SK-N-SH treated with all-trans-retinoic acid at 6 μM for 48 hours (cell line): Measurements from ENCODE around the gene DGKH.

Source experiments
- ATAC-seq: fragments of 200-7000 bp; cut with Tn5 transposase; 3 replicates; pipeline ENCODE4 v1.9.1; 2020; ENCODE audit warnings: mild to moderate bottlenecking, moderate library complexity
- ARNTL ChIP-seq: fragments of 450-650 bp; formaldehyde crosslinking; IDR thresholded peaks from 2 replicates; pipeline ENCODE4 v1.5.0; 2020; ENCODE audit warnings: low read depth, mild to moderate bottlenecking, moderate library complexity, borderline replicate concordance
- CREB5 ChIP-seq: fragments of 250-450 bp; sonication (Bioruptor Pico); IDR thresholded peaks from 2 replicates; pipeline ENCODE4 v1.5.1; 2020; ENCODE audit warnings: low read depth, mild to moderate bottlenecking, moderate library complexity
- CSDC2 ChIP-seq: fragments of 250-450 bp; sonication (Bioruptor Pico); IDR thresholded peaks from 2 replicates; pipeline ENCODE4 v1.5.0; 2020; ENCODE audit warnings: mild to moderate bottlenecking, moderate library complexity
- CSRNP3 ChIP-seq: fragments of 250-450 bp; sonication (Bioruptor Pico); IDR thresholded peaks from 2 replicates; pipeline ENCODE4 v1.5.1; 2021; ENCODE audit warnings: mild to moderate bottlenecking, moderate library complexity
- ESRRG ChIP-seq: fragments of 250-450 bp; sonication (Bioruptor Pico); IDR thresholded peaks from 2 replicates; pipeline ENCODE4 v1.6.1; 2021; ENCODE audit warnings: mild to moderate bottlenecking
- GLIS3 ChIP-seq: fragments of 250-450 bp; sonication (Bioruptor Pico); IDR thresholded peaks from 2 replicates; pipeline ENCODE4 v1.5.0; 2020; ENCODE audit warnings: mild to moderate bottlenecking, moderate library complexity
- ISL1 ChIP-seq: fragments of 250-450 bp; sonication (Bioruptor Pico); IDR thresholded peaks from 2 replicates; pipeline ENCODE4 v2.1.2; 2022; ENCODE audit warnings: mild to moderate bottlenecking, moderate library complexity
- OSR1 ChIP-seq: fragments of 250-450 bp; sonication (Bioruptor Pico); IDR thresholded peaks from 2 replicates; pipeline ENCODE4 v1.8.0; 2022; ENCODE audit warnings: moderate library complexity, mild to moderate bottlenecking, inconsistent platforms
- PATZ1 ChIP-seq: fragments of 250-450 bp; sonication (Bioruptor Pico); IDR thresholded peaks from 2 replicates; pipeline ENCODE4 v1.8.0; 2020; ENCODE audit warnings: mild to moderate bottlenecking, moderate library complexity, borderline replicate concordance
- POU6F1 ChIP-seq: fragments of 250-450 bp; sonication (Bioruptor Pico); IDR thresholded peaks from 2 replicates; pipeline ENCODE4 v1.8.0; 2021; ENCODE audit warnings: low read depth, mild to moderate bottlenecking, moderate library complexity, borderline replicate concordance
- PPARA ChIP-seq: fragments of 250-450 bp; sonication (Bioruptor Pico); IDR thresholded peaks from 2 replicates; pipeline ENCODE4 v1.5.0; 2020; ENCODE audit warnings: mild to moderate bottlenecking, borderline replicate concordance
- RARB ChIP-seq: fragments of 250-450 bp; sonication (Bioruptor Pico); IDR thresholded peaks from 2 replicates; pipeline ENCODE4 v1.8.0; 2021; ENCODE audit warnings: mild to moderate bottlenecking, moderate library complexity
- SNAI2 ChIP-seq: fragments of 250-450 bp; sonication (Bioruptor Pico); IDR thresholded peaks from 2 replicates; pipeline ENCODE4 v1.5.0; 2020; ENCODE audit warnings: mild to moderate bottlenecking, moderate library complexity
- TCF4 ChIP-seq: fragments of 250-450 bp; sonication (Bioruptor Pico); IDR thresholded peaks from 2 replicates; pipeline ENCODE4 v1.8.0; 2021; ENCODE audit warnings: mild to moderate bottlenecking, moderate library complexity, borderline replicate concordance
- TOX ChIP-seq: fragments of 250-450 bp; sonication (Bioruptor Pico); IDR thresholded peaks from 2 replicates; pipeline ENCODE4 v1.8.0; 2021; ENCODE audit warnings: mild to moderate bottlenecking, moderate library complexity, borderline replicate concordance
- ZC3H10 ChIP-seq: fragments of 250-450 bp; sonication (Bioruptor Pico); IDR thresholded peaks from 2 replicates; pipeline ENCODE4 v1.5.1; 2021; ENCODE audit warnings: mild to moderate bottlenecking, moderate library complexity
- ZFP3 ChIP-seq: fragments of 250-450 bp; sonication (Bioruptor Pico); IDR thresholded peaks from 2 replicates; pipeline ENCODE4 v1.5.0; 2020; ENCODE audit warnings: mild to moderate bottlenecking, moderate library complexity
- ZFP30 ChIP-seq: fragments of 450-650 bp; formaldehyde crosslinking; IDR thresholded peaks from 2 replicates; pipeline ENCODE4 v1.5.0; 2022; ENCODE audit warnings: mild to moderate bottlenecking, moderate library complexity
- ZNF565 ChIP-seq: fragments of 450-650 bp; formaldehyde crosslinking; conservative IDR thresholded peaks from 2 replicates; pipeline ENCODE4 v1.5.0; 2020; ENCODE audit warnings: low read depth, mild to moderate bottlenecking, moderate library complexity
- ZNF70 ChIP-seq: fragments of 450-650 bp; formaldehyde crosslinking; IDR thresholded peaks from 2 replicates; pipeline ENCODE4 v1.5.0; 2020; ENCODE audit warnings: mild to moderate bottlenecking, moderate library complexity
- ZNF8 ChIP-seq: fragments of 450-650 bp; formaldehyde crosslinking; IDR thresholded peaks from 2 replicates; pipeline ENCODE4 v1.5.0; 2020; ENCODE audit warnings: mild to moderate bottlenecking, moderate library complexity

The DGKH gene

GRCh38 chr13:42114912-42115311 is 66.5 kb downstream of the DGKH start:
- no peak for ATAC-seq

GRCh38 chr13:42116225-42116624 is 67.8 kb downstream of the DGKH start:
- TF ChIP-seq PPARA (no peak), ZNF565 (no peak), ZNF8 (CRISPR knock-in tag) (no peak), ISL1 (CRISPR knock-in tag) (no peak), CSRNP3 (CRISPR knock-in tag) (no peak), ZFP3 (CRISPR knock-in tag) (no peak), ARNTL (CRISPR knock-in tag) (no peak), ZC3H10 (no peak), ZNF70 (CRISPR knock-in tag) (no peak), OSR1 (no peak), POU6F1 (CRISPR knock-in tag) (no peak)
- TF ChIP-seq, all 23 proteins: peak for 0
- no peak for ATAC-seq

More at GRCh38 chr13:42114912-42115311, 66.5 kb downstream of the DGKH start:
- TF ChIP-seq ZFP30 = no peak

- no peak for ATAC-seq
- TF ChIP-seq RARB (CRISPR knock-in tag) (no peak), CREB5 (CRISPR knock-in tag) (no peak), CSRNP3 (CRISPR knock-in tag) (no peak), TCF4 (CRISPR knock-in tag) (no peak), ARNTL (CRISPR knock-in tag) (no peak), TOX (no peak), CSDC2 (CRISPR knock-in tag) (no peak), SNAI2 (CRISPR knock-in tag) (no peak), ZNF70 (CRISPR knock-in tag) (no peak), ESRRG (no peak), ZC3H10 (no peak), GLIS3 (no peak), ZFP3 (CRISPR knock-in tag) (no peak), POU6F1 (CRISPR knock-in tag) (no peak), ZNF8 (CRISPR knock-in tag) (no peak), PATZ1 (CRISPR knock-in tag) (no peak)
Observed at GRCh38 chr13:42119041-42119440, 70.6 kb downstream of the DGKH start.
